ENCODE data around the gene SHC1.

The SHC1 gene

GRCh38 chr1:154936555-154937084, 33.9 kb downstream of the SHC1 start, which contains the start of gene PMVK:
Gene PMVK, minus strand, starts transcription at chr1:154936719. Its CDS starts 34 bp downstream, at chr1:154936685.
- peak; percentile 87 to 92 for DNase-seq

GRCh38 chr1:154935749-154936554, 34.6 kb downstream of the SHC1 start:
- no peak for DNase-seq

GRCh38 chr1:154934358-154934948, 36.1 kb downstream of the SHC1 start:
- no peak for DNase-seq

- DNase-seq = no peak
Measured at GRCh38 chr1:154931940-154932487, 38.5 kb downstream of the SHC1 start.

- DNase-seq = no peak
Measured at GRCh38 chr1:154926201-154926600, 44.3 kb downstream of the SHC1 start.

DNA sequence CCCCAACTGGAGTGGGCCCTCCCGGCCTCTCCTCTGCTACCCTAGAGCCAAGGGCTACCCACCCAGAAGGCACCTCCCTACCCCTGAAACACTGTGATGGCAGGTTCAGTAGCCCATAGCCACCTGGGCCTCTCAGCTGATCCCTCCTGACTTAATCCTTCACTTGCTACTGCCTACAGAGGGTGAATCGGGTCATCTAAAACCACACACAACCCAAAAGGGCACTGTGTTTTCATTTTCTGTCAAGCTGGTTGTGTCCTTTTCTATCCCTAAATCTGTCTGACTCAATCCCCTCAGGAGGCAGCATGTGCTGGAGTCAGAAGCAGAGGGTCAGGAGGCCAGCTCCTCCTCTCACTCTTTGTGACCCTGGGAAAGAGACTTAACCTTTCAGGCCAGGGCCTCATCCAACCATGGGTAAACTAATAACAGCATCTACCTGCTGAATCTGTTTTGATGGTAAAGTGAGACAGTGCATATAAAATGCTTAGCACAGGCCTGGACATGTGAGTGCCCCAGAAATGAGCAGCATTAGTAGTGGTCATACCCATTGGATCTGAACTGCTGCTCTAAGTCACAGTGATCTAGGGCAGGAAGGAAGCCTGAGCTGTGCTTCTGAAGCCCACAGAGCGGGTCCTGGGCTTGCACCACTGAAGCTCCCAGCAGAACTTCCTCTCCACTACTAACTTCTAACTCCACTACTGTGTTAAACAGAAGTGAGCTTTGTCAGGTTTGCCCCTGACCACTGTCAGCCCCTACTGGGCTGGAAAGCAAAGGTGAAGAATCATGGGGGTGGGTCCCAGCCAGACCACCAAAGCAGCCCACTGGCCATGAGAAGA, 45.0 kb downstream of the SHC1 start:
- DNase-seq = peak; percentile 57 to 69

DNA sequence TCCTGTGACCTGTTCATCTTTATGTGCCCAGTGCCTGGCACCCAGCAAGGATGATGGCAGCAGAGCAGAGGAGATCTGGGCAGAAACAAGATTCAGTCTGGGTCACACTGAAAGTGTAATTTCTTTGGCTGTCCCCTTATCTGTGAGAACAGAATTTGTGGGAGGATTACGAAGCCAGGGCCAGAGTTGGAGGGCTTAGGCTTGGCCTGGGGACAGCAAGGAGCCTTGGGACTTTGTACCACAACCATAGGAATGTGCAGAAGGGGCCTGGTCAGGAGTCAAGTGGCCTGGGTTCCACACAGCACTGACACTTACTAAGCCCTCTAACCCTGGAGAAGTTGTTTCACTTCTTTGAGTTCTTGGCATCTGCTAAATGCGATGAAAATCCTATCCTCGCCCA, 46.9 kb downstream of the SHC1 start:
- no peak for DNase-seq

- DNase-seq = no peak
Measured at GRCh38 chr1:154913273-154913672, 57.3 kb downstream of the SHC1 start.

DNA sequence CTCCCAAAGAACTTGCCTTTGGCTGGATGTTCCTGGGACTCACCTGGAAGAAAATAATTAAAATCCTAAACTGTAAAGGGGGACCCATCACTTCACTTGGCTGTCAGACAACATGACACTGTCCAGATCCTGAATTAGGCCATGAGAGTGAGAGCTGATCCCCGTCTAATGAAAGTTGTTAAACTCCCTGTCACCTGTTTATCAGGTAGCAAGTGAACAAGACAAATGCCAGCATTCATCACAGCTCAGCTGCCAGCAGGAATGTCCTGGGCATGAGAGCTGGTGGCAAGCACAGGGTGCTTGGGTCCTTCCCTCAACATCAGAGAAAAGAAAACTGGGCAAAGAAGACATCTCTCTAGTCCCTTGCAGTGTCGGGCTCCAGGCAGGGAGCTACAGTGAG, 57.8 kb downstream of the SHC1 start:
- no peak for DNase-seq
